GM11168 (cell line): ENCODE measurements around the gene CCDC192.
"Not testable (repeated sequence)": the region's sequence is repeated elsewhere in the genome, so short reads cannot be mapped to it uniquely, and the experiment has no call there.

Experiments used
- in situ Hi-C: fragments of 300-500 bp; cut with MboI; formaldehyde crosslinking; loops from one replicate; pipeline ENCODE4 v1.12.0; 2022; ENCODE audit warnings: low sequenced_read_pairs; ENCODE audit not compliant: unreplicated experiment

Gene CCDC192

GRCh38 chr5:127702926-127703561, at the start of gene CCDC192:
TSS of gene CCDC192 (plus strand) at chr5:127703391. CDS start at chr5:127703446, 55 bp downstream.
- in situ Hi-C loops = no loop called here

GRCh38 chr5:127656825-127657224, 46.4 kb upstream of the CCDC192 start:
- in situ Hi-C loops = no loop called here

- in situ Hi-C loops = no loop called here
Observed at GRCh38 chr5:127660047-127660733, 43.0 kb upstream of the CCDC192 start.

GRCh38 chr5:127664093-127664492, 39.1 kb upstream of the CCDC192 start:
- in situ Hi-C loops = no loop called here

- in situ Hi-C loops = no loop called here
Observed at GRCh38 chr5:127665641-127666040, 37.5 kb upstream of the CCDC192 start.

GRCh38 chr5:127666043-127666716, 37.0 kb upstream of the CCDC192 start:
- in situ Hi-C loops = no loop called here

GRCh38 chr5:127667926-127668325, 35.3 kb upstream of the CCDC192 start:
- in situ Hi-C loops = no loop called here

- in situ Hi-C loops = no loop called here
Observed at GRCh38 chr5:127671218-127671617, 32.0 kb upstream of the CCDC192 start.

- in situ Hi-C loops = no loop called here
Observed at GRCh38 chr5:127673117-127673800, 29.9 kb upstream of the CCDC192 start.

- in situ Hi-C loops = not testable (repeated sequence)
Observed at GRCh38 chr5:127676951-127677350, 26.2 kb upstream of the CCDC192 start.

GRCh38 chr5:127679691-127680330, 23.4 kb upstream of the CCDC192 start:
- in situ Hi-C loops = not testable (repeated sequence)

GRCh38 chr5:127680595-127680994, 22.6 kb upstream of the CCDC192 start:
- in situ Hi-C loops = no loop called here

GRCh38 chr5:127683008-127683407, 20.2 kb upstream of the CCDC192 start:
- in situ Hi-C loops = no loop called here

- in situ Hi-C loops = no loop called here
Observed at GRCh38 chr5:127684726-127685467, 18.3 kb upstream of the CCDC192 start.

- in situ Hi-C loops = no loop called here
Observed at GRCh38 chr5:127685662-127686061, 17.5 kb upstream of the CCDC192 start.

GRCh38 chr5:127686424-127686823, 16.8 kb upstream of the CCDC192 start:
- in situ Hi-C loops = no loop called here

GRCh38 chr5:127694518-127695171, 8.5 kb upstream of the CCDC192 start:
- in situ Hi-C loops = no loop called here

- in situ Hi-C loops = no loop called here
Observed at GRCh38 chr5:127695346-127695745, 7.8 kb upstream of the CCDC192 start.

GRCh38 chr5:127696683-127697082, 6.5 kb upstream of the CCDC192 start:
- in situ Hi-C loops = no loop called here
